Esophagus squamous epithelium (tissue), 5 donors: ENCODE data around the gene EYS. TPM values are rescaled to one million over a fixed set of nuclear protein-coding genes. Genes with fewer than 3 reads are reported as not detected.

ENCODE experiments used
- DNase-seq: peaks from one replicate; lab custom pipeline; 2025; lab: John Stamatoyannopoulos, UW
- H3K27ac ChIP-seq, 4 donors: fragments of 200-600 bp; sonication (generic); one replicate each; pipeline ENCODE4 v1.5.1; 2016 to 2019; ENCODE audit warnings: mild to moderate bottlenecking in 1 of 4
- H3K27me3 ChIP-seq, 4 donors: fragments of 200-600 bp; sonication (generic); 1 replicate in 3 of 4; 2 replicates in 1 of 4; pipeline versions ENCODE4 v1.5.1 to v1.6.0; 2017 to 2021; ENCODE audit warnings: antibody characterized with exemption in 1 of 4
- H3K36me3 ChIP-seq, 3 donors: fragments of 200-600 bp; sonication (generic); one replicate each; pipeline ENCODE4 v1.5.1; 2016 to 2019
- H3K4me1 ChIP-seq, 3 donors: fragments of 200-600 bp; sonication (generic); one replicate each; pipeline ENCODE4 v1.5.1; 2017 to 2019
- H3K4me3 ChIP-seq, 4 donors: fragments of 200-600 bp; sonication (generic); 1 replicate in 3 of 4; 2 replicates in 1 of 4; pipeline ENCODE4 v1.5.1; 2016 to 2019; ENCODE audit warnings: mild to moderate bottlenecking in 2 of 4, moderate library complexity in 1 of 4
- H3K9me3 ChIP-seq, 3 donors: fragments of 200-600 bp; sonication (generic); one replicate each; pipeline ENCODE4 v1.5.1; 2016 to 2019
- CTCF ChIP-seq, 6 experiments: fragments of 450-650 bp in 4 of 6; fragments of 200-600 bp in 2 of 6; sonication (generic) in 2 of 6; IDR thresholded peaks; one replicate each; pipeline ENCODE4 v1.5.1; 2016 to 2019; ENCODE audit warnings: antibody characterized with exemption in 6 of 6, mild to moderate bottlenecking in 4 of 6, moderate library complexity in 4 of 6
- POLR2A ChIP-seq, 4 donors: fragments of 450-650 bp; IDR thresholded peaks; one replicate each; pipeline ENCODE4 v1.6.1; 2017; ENCODE audit warnings: antibody characterized with exemption in 4 of 4, mild to moderate bottlenecking in 4 of 4, moderate library complexity in 3 of 4
- WGBS, 2 donors: methylation state at CpG; one replicate each; pipeline ENCODE4 v1.1.5; 2018; 5-methylcytosine and 5-hydroxymethylcytosine counted together
- intact Hi-C: fragments of 100-400 bp; cut with DNase I; formaldehyde crosslinking; loops from one replicate; pipeline ENCODE4 v1.15.0; 2022
- total RNA-seq, 4 donors: library from RNA; depleted of rRNA; stranded (reverse); fragments of >200 nt; gene quantifications; one replicate each; pipeline ENCODE4 v1.1.0, GENCODE V29; 2016
- donor health status: DM: yes; HTN: yes; CAD: no.

The EYS gene
- total RNA-seq, 4 donors from 2014 or later: 0.87 TPM; not detected in 3

- intact Hi-C loops: no loop called here
Observed at GRCh38 chr6:65700561-65700960, 6.5 kb downstream of the EYS start.

GRCh38 chr6:65692109-65692508 is 14.9 kb downstream of the EYS start:
- no peaks in the 10 kb centered on the region for H3K9me3 ChIP-seq
- TF ChIP-seq POLR2A (IDR thresholded peaks at IDR 0.05): no peak
- no peak for TF ChIP-seq CTCF (IDR thresholded peaks at IDR 0.05)
- H3K27ac ChIP-seq: no peak overlapping the region
- WGBS, 2 donors: 67 to 69% methylated on average over 3 of the region's 3 CpGs
- no peaks in the 10 kb centered on the region for H3K27me3 ChIP-seq
- DNase-seq: no peak
- H3K4me3 ChIP-seq: no peak overlapping the region
- H3K36me3 ChIP-seq: no peaks in the 10 kb centered on the region
- intact Hi-C loops: no loop called here
- H3K4me1 ChIP-seq: no peaks in the 10 kb centered on the region

More at GRCh38 chr6:65700561-65700960, 6.5 kb downstream of the EYS start:
- no peaks in the 10 kb centered on the region for H3K27me3 ChIP-seq
- H3K36me3 ChIP-seq: no peaks in the 10 kb centered on the region
- H3K4me1 ChIP-seq: no peaks in the 10 kb centered on the region
- H3K4me3 ChIP-seq: no peak overlapping the region
- TF ChIP-seq CTCF (IDR thresholded peaks at IDR 0.05) (no peak), POLR2A (IDR thresholded peaks at IDR 0.05) (no peak)
- no peak for DNase-seq
- no peaks in the 10 kb centered on the region for H3K9me3 ChIP-seq
- 40 to 41% methylated on average over 4 of the region's 4 CpGs for WGBS, 2 donors
- H3K27ac ChIP-seq: no peak overlapping the region

- TF ChIP-seq POLR2A (IDR thresholded peaks at IDR 0.05) (no peak), CTCF (IDR thresholded peaks at IDR 0.05) (no peak)
- no peaks in the 10 kb centered on the region for H3K9me3 ChIP-seq
- no peak overlapping the region for H3K27ac ChIP-seq
- H3K27me3 ChIP-seq: no peaks in the 10 kb centered on the region
- H3K4me1 ChIP-seq: no peaks in the 10 kb centered on the region
- intact Hi-C loops: no loop called here
- no peak overlapping the region for H3K4me3 ChIP-seq
- H3K36me3 ChIP-seq: no peaks in the 10 kb centered on the region
- no peak for DNase-seq
Observed at GRCh38 chr6:65680232-65680631, 26.8 kb downstream of the EYS start.

GRCh38 chr6:65671922-65672321 is 35.1 kb downstream of the EYS start:
- Histone ChIP-seq H3K9me3 (peaks cover 0 to 11% (median 6%) of the 10 kb centered on the region in 3 donors), H3K4me1 (no peaks in the 10 kb centered on the region), H3K27ac (no peak overlapping the region), H3K36me3 (no peaks in the 10 kb centered on the region), H3K4me3 (no peak overlapping the region), H3K27me3 (no peaks in the 10 kb centered on the region)
- TF ChIP-seq POLR2A (IDR thresholded peaks at IDR 0.05): no peak
- no peak for TF ChIP-seq CTCF (IDR thresholded peaks at IDR 0.05)
- WGBS, 2 donors: 36 to 53% methylated on average over 1 of the region's 1 CpG
- no peak for DNase-seq
- intact Hi-C loops: no loop called here

- DNase-seq: no peak
- no peaks in the 10 kb centered on the region for H3K36me3 ChIP-seq
- H3K27me3 ChIP-seq: no peaks in the 10 kb centered on the region
- H3K4me1 ChIP-seq: no peaks in the 10 kb centered on the region
- intact Hi-C loops: no loop called here
- H3K9me3 ChIP-seq: peaks cover 0 to 6% (median 0%) of the 10 kb centered on the region in 3 donors
- H3K4me3 ChIP-seq: no peak overlapping the region
- no peak for TF ChIP-seq POLR2A (IDR thresholded peaks at IDR 0.05)
- no peak for TF ChIP-seq CTCF (IDR thresholded peaks at IDR 0.05)
- no peak overlapping the region for H3K27ac ChIP-seq
Observed at GRCh38 chr6:65667916-65668656, 38.9 kb downstream of the EYS start.
